Fibroblast of skin of abdomen (primary cell): Measurements from ENCODE around the gene S100A12. TPM values are rescaled to one million over a fixed set of nuclear protein-coding genes. Genes with fewer than 3 reads are reported as not detected.
"Not testable (repeated sequence)": the region's sequence is repeated elsewhere in the genome, so short reads cannot be mapped to it uniquely, and the experiment has no call there.

Source experiments
- DNase-seq: peaks from one replicate; pipeline ENCODE4 v3.0.0-alpha.2; 2013
- polyA plus RNA-seq, 2 experiments: library from polyadenylated mRNA; unstranded; fragments of 120-200 nt; gene quantifications; one replicate each; pipeline ENCODE4 v1.2.1, GENCODE V29; 2013; ENCODE audit not compliant: insufficient read length in 2 of 2

Gene S100A12
- polyA plus RNA-seq (2013, experiment 1 of 2; ENCODE audit: insufficient read length) = not detected
- polyA plus RNA-seq (2013, experiment 2 of 2; ENCODE audit: insufficient read length) = not detected

GRCh38 chr1:153375511-153375910, at the start of gene S100A12:
TSS of gene S100A12 (minus strand) at chr1:153375621. CDS start at chr1:153374592, 1,029 bp downstream.
- DNase-seq = peak; percentile 78

GRCh38 chr1:153422450-153423068, 47.1 kb upstream of the S100A12 start:
- peak; percentile 58 for DNase-seq

- DNase-seq = no peak
Measured at GRCh38 chr1:153420306-153420705, 44.9 kb upstream of the S100A12 start.

- not testable (repeated sequence) for DNase-seq
Measured at GRCh38 chr1:153419436-153419793, 44.0 kb upstream of the S100A12 start.

- DNase-seq = not testable (repeated sequence)
Measured at GRCh38 chr1:153418758-153419435, 43.5 kb upstream of the S100A12 start.

GRCh38 chr1:153417136-153417888, 41.9 kb upstream of the S100A12 start:
- DNase-seq = no peak

GRCh38 chr1:153415850-153416570, 40.6 kb upstream of the S100A12 start, which contains the start of gene S100A7A:
TSS of gene S100A7A (plus strand) at chr1:153416520. CDS start at chr1:153418083, 1,563 bp downstream.
- no peak for DNase-seq

GRCh38 chr1:153413961-153414360, 38.5 kb upstream of the S100A12 start:
- not testable (repeated sequence) for DNase-seq

GRCh38 chr1:153407274-153407673, 31.9 kb upstream of the S100A12 start:
- not testable (repeated sequence) for DNase-seq

GRCh38 chr1:153405825-153406599, 30.6 kb upstream of the S100A12 start:
- DNase-seq = not testable (repeated sequence)

GRCh38 chr1:153404768-153405167, 29.3 kb upstream of the S100A12 start:
- DNase-seq = no peak

- DNase-seq = no peak
Measured at GRCh38 chr1:153404086-153404635, 28.7 kb upstream of the S100A12 start.

- DNase-seq = no peak
Measured at GRCh38 chr1:153403421-153404085, 28.1 kb upstream of the S100A12 start.

- DNase-seq = no peak
Measured at GRCh38 chr1:153402226-153402625, 26.8 kb upstream of the S100A12 start.

GRCh38 chr1:153401461-153401860, 26.0 kb upstream of the S100A12 start:
- no peak for DNase-seq

GRCh38 chr1:153400244-153400643, 24.8 kb upstream of the S100A12 start:
- DNase-seq = no peak

- DNase-seq = no peak
Measured at GRCh38 chr1:153399401-153400055, 24.1 kb upstream of the S100A12 start.

GRCh38 chr1:153397924-153398651, 22.7 kb upstream of the S100A12 start:
- DNase-seq = no peak
